ENCODE data around the gene RASGRP1.

- TF ChIP-seq, protein P1, sequence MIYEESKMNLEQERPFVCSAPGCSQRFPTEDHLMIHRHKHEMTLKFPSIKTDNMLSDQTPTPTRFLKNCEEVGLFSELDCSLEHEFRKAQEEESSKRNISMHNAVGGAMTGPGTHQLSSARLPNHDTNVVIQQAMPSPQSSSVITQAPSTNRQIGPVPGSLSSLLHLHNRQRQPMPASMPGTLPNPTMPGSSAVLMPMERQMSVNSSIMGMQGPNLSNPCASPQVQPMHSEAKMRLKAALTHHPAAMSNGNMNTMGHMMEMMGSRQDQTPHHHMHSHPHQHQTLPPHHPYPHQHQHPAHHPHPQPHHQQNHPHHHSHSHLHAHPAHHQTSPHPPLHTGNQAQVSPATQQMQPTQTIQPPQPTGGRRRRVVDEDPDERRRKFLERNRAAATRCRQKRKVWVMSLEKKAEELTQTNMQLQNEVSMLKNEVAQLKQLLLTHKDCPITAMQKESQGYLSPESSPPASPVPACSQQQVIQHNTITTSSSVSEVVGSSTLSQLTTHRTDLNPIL (CRISPR knock-in tag; IDR thresholded peaks at IDR 0.05; ENCODE audit: low read depth): no peak
- TF ChIP-seq ARNTL (CRISPR knock-in tag; IDR thresholded peaks at IDR 0.05; ENCODE audit: borderline replicate concordance, low read depth) (no peak), TCF4 (CRISPR knock-in tag; IDR thresholded peaks at IDR 0.05; ENCODE audit: borderline replicate concordance) (no peak)
These were observed 12.9 kb upstream of the RASGRP1 start for GRCh38 chr15:38577424-38577987.

Data from SK-N-SH treated with all-trans-retinoic acid at 6 μM for 48 hours (cell line).